ENCODE data around the gene PCYT1A. TPM values are rescaled to one million over a fixed set of nuclear protein-coding genes. Genes with fewer than 3 reads are reported as not detected.

The PCYT1A gene
- total and polyA plus RNA-seq, 2 of the 13 experiments (the other 11 are each of a cell fraction or from before 2014, with no cell fraction given), result 26.4 to 45.3 TPM

DNA sequence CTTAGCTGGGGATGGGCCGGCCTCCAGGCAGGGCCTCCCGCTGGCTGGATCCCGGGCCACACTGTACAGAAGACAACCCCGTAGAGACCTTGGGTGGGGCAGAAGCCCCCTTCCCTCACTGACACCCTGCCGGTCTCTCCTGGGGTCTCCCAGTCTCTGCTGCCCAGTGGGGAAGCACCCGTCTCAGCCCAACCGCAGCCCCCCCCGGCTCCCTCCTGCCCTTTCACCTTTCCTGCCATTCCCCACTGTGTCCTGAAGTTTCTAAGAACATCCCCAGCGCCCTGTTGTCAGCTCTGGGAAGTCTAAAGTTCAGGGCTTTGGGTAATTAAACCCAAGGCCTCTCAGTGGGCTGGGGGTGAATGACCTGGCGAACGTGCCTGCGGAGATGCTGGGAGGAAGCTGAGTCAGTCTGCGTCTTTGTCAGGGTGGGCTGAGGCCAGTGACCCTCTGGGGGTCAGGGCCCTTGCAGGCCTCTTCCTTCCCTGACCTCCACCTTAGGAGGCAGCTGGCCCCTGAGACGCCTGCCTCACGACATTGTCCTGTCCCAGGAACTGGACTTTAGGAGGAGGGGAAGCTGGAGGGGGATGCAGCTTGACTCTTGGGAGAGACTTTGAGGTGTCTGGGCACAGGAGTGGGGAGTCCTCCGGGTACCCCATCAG is 72.6 kb downstream of the PCYT1A start (continued):
- TF ChIP-seq NFRKB (IDR thresholded peaks at IDR 0.05), result no peak
- TF ChIP-seq, protein P1, sequence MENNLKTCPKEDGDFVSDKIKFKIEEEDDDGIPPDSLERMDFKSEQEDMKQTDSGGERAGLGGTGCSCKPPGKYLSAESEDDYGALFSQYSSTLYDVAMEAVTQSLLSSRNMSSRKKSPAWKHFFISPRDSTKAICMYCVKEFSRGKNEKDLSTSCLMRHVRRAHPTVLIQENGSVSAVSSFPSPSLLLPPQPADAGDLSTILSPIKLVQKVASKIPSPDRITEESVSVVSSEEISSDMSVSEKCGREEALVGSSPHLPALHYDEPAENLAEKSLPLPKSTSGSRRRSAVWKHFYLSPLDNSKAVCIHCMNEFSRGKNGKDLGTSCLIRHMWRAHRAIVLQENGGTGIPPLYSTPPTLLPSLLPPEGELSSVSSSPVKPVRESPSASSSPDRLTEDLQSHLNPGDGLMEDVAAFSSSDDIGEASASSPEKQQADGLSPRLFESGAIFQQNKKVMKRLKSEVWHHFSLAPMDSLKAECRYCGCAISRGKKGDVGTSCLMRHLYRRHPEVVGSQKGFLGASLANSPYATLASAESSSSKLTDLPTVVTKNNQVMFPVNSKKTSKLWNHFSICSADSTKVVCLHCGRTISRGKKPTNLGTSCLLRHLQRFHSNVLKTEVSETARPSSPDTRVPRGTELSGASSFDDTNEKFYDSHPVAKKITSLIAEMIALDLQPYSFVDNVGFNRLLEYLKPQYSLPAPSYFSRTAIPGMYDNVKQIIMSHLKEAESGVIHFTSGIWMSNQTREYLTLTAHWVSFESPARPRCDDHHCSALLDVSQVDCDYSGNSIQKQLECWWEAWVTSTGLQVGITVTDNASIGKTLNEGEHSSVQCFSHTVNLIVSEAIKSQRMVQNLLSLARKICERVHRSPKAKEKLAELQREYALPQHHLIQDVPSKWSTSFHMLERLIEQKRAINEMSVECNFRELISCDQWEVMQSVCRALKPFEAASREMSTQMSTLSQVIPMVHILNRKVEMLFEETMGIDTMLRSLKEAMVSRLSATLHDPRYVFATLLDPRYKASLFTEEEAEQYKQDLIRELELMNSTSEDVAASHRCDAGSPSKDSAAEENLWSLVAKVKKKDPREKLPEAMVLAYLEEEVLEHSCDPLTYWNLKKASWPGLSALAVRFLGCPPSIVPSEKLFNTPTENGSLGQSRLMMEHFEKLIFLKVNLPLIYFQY (CRISPR knock-in tag; IDR thresholded peaks at IDR 0.05; ENCODE audit: borderline replicate concordance), result peak; percentile 87; the same call in 1 of the 2 replicates
- peak; percentile 92 for TF ChIP-seq ZNF614 (CRISPR knock-in tag; IDR thresholded peaks at IDR 0.05; ENCODE audit: borderline replicate concordance)
- TF ChIP-seq, protein P2, sequence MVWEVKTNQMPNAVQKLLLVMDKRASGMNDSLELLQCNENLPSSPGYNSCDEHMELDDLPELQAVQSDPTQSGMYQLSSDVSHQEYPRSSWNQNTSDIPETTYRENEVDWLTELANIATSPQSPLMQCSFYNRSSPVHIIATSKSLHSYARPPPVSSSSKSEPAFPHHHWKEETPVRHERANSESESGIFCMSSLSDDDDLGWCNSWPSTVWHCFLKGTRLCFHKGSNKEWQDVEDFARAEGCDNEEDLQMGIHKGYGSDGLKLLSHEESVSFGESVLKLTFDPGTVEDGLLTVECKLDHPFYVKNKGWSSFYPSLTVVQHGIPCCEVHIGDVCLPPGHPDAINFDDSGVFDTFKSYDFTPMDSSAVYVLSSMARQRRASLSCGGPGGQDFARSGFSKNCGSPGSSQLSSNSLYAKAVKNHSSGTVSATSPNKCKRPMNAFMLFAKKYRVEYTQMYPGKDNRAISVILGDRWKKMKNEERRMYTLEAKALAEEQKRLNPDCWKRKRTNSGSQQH (CRISPR knock-in tag; IDR thresholded peaks at IDR 0.05; ENCODE audit: low read depth), result peak; percentile 75
- TF ChIP-seq ZNF329 (CRISPR knock-in tag; IDR thresholded peaks at IDR 0.05; ENCODE audit: low read depth), result 0 out of 2 replicates have a peak, but pooled peaks have one; percentile 24
- no peak for TF ChIP-seq ZNF775 (CRISPR knock-in tag; IDR thresholded peaks at IDR 0.05; ENCODE audit: borderline replicate concordance)
- TF ChIP-seq ZNF768 (CRISPR knock-in tag; IDR thresholded peaks at IDR 0.05), result no peak
- no peak for TF ChIP-seq ZNF10 (CRISPR knock-in tag; IDR thresholded peaks at IDR 0.05; ENCODE audit: borderline replicate concordance, low read depth)
- TF ChIP-seq FOXO1 (CRISPR knock-in tag; IDR thresholded peaks at IDR 0.05), result peak; percentile 87
- no peak for TF ChIP-seq SP1 (IDR thresholded peaks at IDR 0.05)
- TF ChIP-seq SP1 (CRISPR knock-in tag; IDR thresholded peaks at IDR 0.05), result no peak
- TF ChIP-seq PLRG1 (conservative IDR thresholded peaks at IDR 0.05), result no peak
- TF ChIP-seq NCOR1 (IDR thresholded peaks at IDR 0.05; ENCODE audit: borderline replicate concordance, low read length), result peak; percentile 72
- TF ChIP-seq, protein P3, sequence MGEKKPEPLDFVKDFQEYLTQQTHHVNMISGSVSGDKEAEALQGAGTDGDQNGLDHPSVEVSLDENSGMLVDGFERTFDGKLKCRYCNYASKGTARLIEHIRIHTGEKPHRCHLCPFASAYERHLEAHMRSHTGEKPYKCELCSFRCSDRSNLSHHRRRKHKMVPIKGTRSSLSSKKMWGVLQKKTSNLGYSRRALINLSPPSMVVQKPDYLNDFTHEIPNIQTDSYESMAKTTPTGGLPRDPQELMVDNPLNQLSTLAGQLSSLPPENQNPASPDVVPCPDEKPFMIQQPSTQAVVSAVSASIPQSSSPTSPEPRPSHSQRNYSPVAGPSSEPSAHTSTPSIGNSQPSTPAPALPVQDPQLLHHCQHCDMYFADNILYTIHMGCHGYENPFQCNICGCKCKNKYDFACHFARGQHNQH (CRISPR knock-in tag; IDR thresholded peaks at IDR 0.05), result peak; percentile 89
- peak; percentile 56 for TF ChIP-seq THAP11 (CRISPR knock-in tag; IDR thresholded peaks at IDR 0.05)
- TF ChIP-seq SUZ12 (IDR thresholded peaks at IDR 0.05; ENCODE audit: low read depth, low read length), result no peak
- peak; percentile 55 for TF ChIP-seq ZEB1 (IDR thresholded peaks at IDR 0.05; ENCODE audit: insufficient replicate concordance, low read depth)
- TF ChIP-seq BRCA1 (CRISPR knock-in tag; IDR thresholded peaks at IDR 0.05), result 0 out of 2 replicates have a peak, but pooled peaks have one; percentile 59
- no peak for TF ChIP-seq ZNF3 (CRISPR knock-in tag; IDR thresholded peaks at IDR 0.05)
- peak; percentile 56; the same call in 1 of the 2 replicates for TF ChIP-seq KAT8 (CRISPR knock-in tag; IDR thresholded peaks at IDR 0.05)
- 0 out of 2 replicates have a peak, but pooled peaks have one; percentile 30 for TF ChIP-seq SMAD9 (CRISPR knock-in tag; IDR thresholded peaks at IDR 0.05)
- no peak for TF ChIP-seq IKZF1 (IDR thresholded peaks at IDR 0.05)
- TF ChIP-seq, protein P4, sequence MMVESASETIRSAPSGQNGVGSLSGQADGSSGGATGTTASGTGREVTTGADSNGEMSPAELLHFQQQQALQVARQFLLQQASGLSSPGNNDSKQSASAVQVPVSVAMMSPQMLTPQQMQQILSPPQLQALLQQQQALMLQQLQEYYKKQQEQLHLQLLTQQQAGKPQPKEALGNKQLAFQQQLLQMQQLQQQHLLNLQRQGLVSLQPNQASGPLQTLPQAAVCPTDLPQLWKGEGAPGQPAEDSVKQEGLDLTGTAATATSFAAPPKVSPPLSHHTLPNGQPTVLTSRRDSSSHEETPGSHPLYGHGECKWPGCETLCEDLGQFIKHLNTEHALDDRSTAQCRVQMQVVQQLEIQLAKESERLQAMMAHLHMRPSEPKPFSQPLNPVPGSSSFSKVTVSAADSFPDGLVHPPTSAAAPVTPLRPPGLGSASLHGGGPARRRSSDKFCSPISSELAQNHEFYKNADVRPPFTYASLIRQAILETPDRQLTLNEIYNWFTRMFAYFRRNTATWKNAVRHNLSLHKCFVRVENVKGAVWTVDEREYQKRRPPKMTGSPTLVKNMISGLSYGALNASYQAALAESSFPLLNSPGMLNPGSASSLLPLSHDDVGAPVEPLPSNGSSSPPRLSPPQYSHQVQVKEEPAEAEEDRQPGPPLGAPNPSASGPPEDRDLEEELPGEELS (CRISPR knock-in tag; IDR thresholded peaks at IDR 0.05), result peak; percentile 86
- peak; percentile 81 for TF ChIP-seq SKI (IDR thresholded peaks at IDR 0.05; ENCODE audit: partially characterized antibody)
